Gastrocnemius medialis (tissue), 4 donors: Measurements from ENCODE around the gene DNAH17.

ENCODE experiments used
- CTCF ChIP-seq, 5 experiments: fragments of 450-650 bp in 3 of 5; fragments of 200-600 bp in 2 of 5; sonication (generic) in 2 of 5; IDR thresholded peaks in 4 of 5; conservative IDR thresholded peaks in 1 of 5; 1 replicate in 4 of 5; 2 replicates in 1 of 5; pipeline ENCODE4 v1.5.1; 2016 to 2019; ENCODE audit warnings: antibody characterized with exemption in 5 of 5, mild to moderate bottlenecking in 3 of 5, moderate library complexity in 3 of 5
- POLR2A ChIP-seq, 2 donors: fragments of 450-650 bp; IDR thresholded peaks; one replicate each; pipeline ENCODE4 v1.6.1; 2017; ENCODE audit warnings: antibody characterized with exemption in 2 of 2, mild to moderate bottlenecking in 2 of 2, moderate library complexity in 2 of 2

GRCh38 chr17:78462148-78462547, 115.0 kb downstream of the DNAH17 start:
- TF ChIP-seq POLR2A (IDR thresholded peaks at IDR 0.05): no peak
- TF ChIP-seq CTCF (IDR thresholded peaks at IDR 0.05 in 4 of 5, conservative IDR thresholded peaks at IDR 0.05 in 1 of 5): no peak
